Thyroid gland (tissue), 4 donors: ENCODE data around the gene QRICH2. TPM values are rescaled to one million over a fixed set of nuclear protein-coding genes. Genes with fewer than 3 reads are reported as not detected.

Source experiments
- DNase-seq, 2 donors: peaks; one replicate each; pipeline ENCODE4 v3.0.0-alpha.2; 2019
- H3K27ac ChIP-seq, 3 donors: fragments of 200-600 bp; sonication (generic); 1 replicate in 2 of 3; 2 replicates in 1 of 3; pipeline ENCODE4 v1.5.1; 2016 to 2019; ENCODE audit warnings: mild to moderate bottlenecking in 1 of 3, moderate library complexity in 1 of 3
- H3K27me3 ChIP-seq: fragments of 200-600 bp; sonication (generic); one replicate; pipeline ENCODE4 v1.5.1; 2019
- H3K36me3 ChIP-seq, 2 donors: fragments of 200-600 bp; sonication (generic); one replicate each; pipeline ENCODE4 v1.5.1; 2016 to 2019
- H3K4me1 ChIP-seq, 2 donors: fragments of 200-600 bp; sonication (generic); one replicate each; pipeline ENCODE4 v1.5.1; 2017 to 2019
- H3K4me3 ChIP-seq, 3 donors: fragments of 200-600 bp; sonication (generic); replicated peaks in 1 of 3; 1 replicate in 2 of 3; 2 replicates in 1 of 3; pipeline ENCODE4 v1.5.1; 2016; ENCODE audit warnings: mild to moderate bottlenecking in 1 of 3
- H3K9me3 ChIP-seq: fragments of 200-600 bp; sonication (generic); one replicate; pipeline ENCODE4 v1.5.1; 2017
- POLR2A ChIP-seq, 2 donors: fragments of 450-650 bp; IDR thresholded peaks; one replicate each; pipeline ENCODE4 v1.6.1; 2017; ENCODE audit warnings: antibody characterized with exemption in 2 of 2, mild to moderate bottlenecking in 2 of 2, moderate library complexity in 1 of 2
- WGBS, 2 donors: methylation state at CpG; one replicate each; pipeline ENCODE4 v1.1.5; 2017; 5-methylcytosine and 5-hydroxymethylcytosine counted together
- intact Hi-C: fragments of 100-400 bp; cut with DNase I; formaldehyde crosslinking; loops from one replicate; pipeline ENCODE4 v1.15.1; 2023
- total RNA-seq, 4 donors: library from RNA; depleted of rRNA; stranded (reverse); fragments of >200 nt; gene quantifications; one replicate each; pipeline ENCODE4 v1.2.3, GENCODE V29; 2016
- TF ChIP-seq, protein P1 (sequence below), 6 experiments: fragments of 200-600 bp in 3 of 6; fragments of 450-650 bp in 3 of 6; sonication (generic) in 3 of 6; IDR thresholded peaks; one replicate each; pipeline ENCODE4 v1.5.1; 2016 to 2019; ENCODE audit warnings: antibody characterized with exemption in 6 of 6, mild to moderate bottlenecking in 2 of 6, inconsistent platforms in 1 of 6, moderate library complexity in 1 of 6

QRICH2 gene
- total RNA-seq, 4 donors from 2014 or later = 6.6 to 14.3 (median 9.9) TPM

- intact Hi-C loops = no loop called here
- peaks cover 2 to 6% of the 10 kb centered on the region in 2 donors for H3K36me3 ChIP-seq
- no peaks in the 10 kb centered on the region for H3K9me3 ChIP-seq
- no peaks in the 10 kb centered on the region for H3K27me3 ChIP-seq
- no peak overlapping the region for H3K27ac ChIP-seq
- 94 to 96% methylated on average over 7 of the region's 7 CpGs for WGBS, 2 donors
- no peak for TF ChIP-seq POLR2A (IDR thresholded peaks at IDR 0.05)
- TF ChIP-seq, protein P1, sequence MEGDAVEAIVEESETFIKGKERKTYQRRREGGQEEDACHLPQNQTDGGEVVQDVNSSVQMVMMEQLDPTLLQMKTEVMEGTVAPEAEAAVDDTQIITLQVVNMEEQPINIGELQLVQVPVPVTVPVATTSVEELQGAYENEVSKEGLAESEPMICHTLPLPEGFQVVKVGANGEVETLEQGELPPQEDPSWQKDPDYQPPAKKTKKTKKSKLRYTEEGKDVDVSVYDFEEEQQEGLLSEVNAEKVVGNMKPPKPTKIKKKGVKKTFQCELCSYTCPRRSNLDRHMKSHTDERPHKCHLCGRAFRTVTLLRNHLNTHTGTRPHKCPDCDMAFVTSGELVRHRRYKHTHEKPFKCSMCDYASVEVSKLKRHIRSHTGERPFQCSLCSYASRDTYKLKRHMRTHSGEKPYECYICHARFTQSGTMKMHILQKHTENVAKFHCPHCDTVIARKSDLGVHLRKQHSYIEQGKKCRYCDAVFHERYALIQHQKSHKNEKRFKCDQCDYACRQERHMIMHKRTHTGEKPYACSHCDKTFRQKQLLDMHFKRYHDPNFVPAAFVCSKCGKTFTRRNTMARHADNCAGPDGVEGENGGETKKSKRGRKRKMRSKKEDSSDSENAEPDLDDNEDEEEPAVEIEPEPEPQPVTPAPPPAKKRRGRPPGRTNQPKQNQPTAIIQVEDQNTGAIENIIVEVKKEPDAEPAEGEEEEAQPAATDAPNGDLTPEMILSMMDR (IDR thresholded peaks at IDR 0.05) = no peak
- no peak for DNase-seq
- H3K4me1 ChIP-seq = peaks cover 4 to 5% of the 10 kb centered on the region in 2 donors
- H3K4me3 ChIP-seq = no peak overlapping the region
These were observed 28.8 kb upstream of the QRICH2 start for GRCh38 chr17:76336756-76337412.

GRCh38 chr17:76335716-76336381 lies 27.8 kb upstream of the QRICH2 start:
- intact Hi-C loops = no loop called here
- WGBS, 2 donors = 93 to 95% methylated on average over 9 of the region's 9 CpGs
- Histone ChIP-seq H3K36me3 (peaks cover 0 to 11% of the 10 kb centered on the region in 2 donors), H3K27ac (no peak overlapping the region), H3K27me3 (no peaks in the 10 kb centered on the region), H3K4me1 (peaks cover 4 to 5% of the 10 kb centered on the region in 2 donors), H3K4me3 (no peak overlapping the region), H3K9me3 (no peaks in the 10 kb centered on the region)
- TF ChIP-seq POLR2A (IDR thresholded peaks at IDR 0.05) = no peak
- TF ChIP-seq, protein P1 (IDR thresholded peaks at IDR 0.05) = no peak
- no peak for DNase-seq

GRCh38 chr17:76333673-76334505 lies 25.8 kb upstream of the QRICH2 start:
- intact Hi-C loops = no loop called here
- TF ChIP-seq POLR2A (IDR thresholded peaks at IDR 0.05) = no peak
- Histone ChIP-seq H3K4me1 (peaks cover 4 to 5% of the 10 kb centered on the region in 2 donors), H3K27ac (no peak overlapping the region), H3K27me3 (no peaks in the 10 kb centered on the region), H3K36me3 (peaks cover 19 to 22% of the 10 kb centered on the region in 2 donors), H3K4me3 (no peak overlapping the region), H3K9me3 (no peaks in the 10 kb centered on the region)
- whole genome bisulfite sequencing, 2 donors = 77 to 87% methylated on average over 11 of the region's 11 CpGs
- no peak for DNase-seq

- TF ChIP-seq POLR2A (IDR thresholded peaks at IDR 0.05) = no peak
- intact Hi-C loops = no loop called here
- 91 to 93% methylated on average over 2 of the region's 2 CpGs for WGBS, 2 donors
- peaks cover 33 to 39% of the 10 kb centered on the region in 2 donors for H3K36me3 ChIP-seq
- H3K27ac ChIP-seq = no peak overlapping the region
- H3K27me3 ChIP-seq = no peaks in the 10 kb centered on the region
- H3K9me3 ChIP-seq = no peaks in the 10 kb centered on the region
- no peak for DNase-seq
- H3K4me1 ChIP-seq = peaks cover 0 to 4% of the 10 kb centered on the region in 2 donors
- H3K4me3 ChIP-seq = no peak overlapping the region
These were observed 23.0 kb upstream of the QRICH2 start for GRCh38 chr17:76331083-76331482.

- H3K36me3 ChIP-seq = peaks cover 33 to 39% of the 10 kb centered on the region in 2 donors
These were observed 21.6 kb upstream of the QRICH2 start for GRCh38 chr17:76329664-76330063.

More at GRCh38 chr17:76329664-76330063, 21.6 kb upstream of the QRICH2 start:
- WGBS, 2 donors = 85% methylated on average over 8 of the region's 8 CpGs
- H3K27ac ChIP-seq = no peak overlapping the region
- H3K4me3 ChIP-seq = no peak overlapping the region
- no peak for DNase-seq
- intact Hi-C loops = no loop called here
- no peak for TF ChIP-seq POLR2A (IDR thresholded peaks at IDR 0.05)
- TF ChIP-seq, protein P1 (IDR thresholded peaks at IDR 0.05) = no peak
- H3K4me1 ChIP-seq = peaks cover 0 to under 1% of the 10 kb centered on the region in 2 donors
- H3K27me3 ChIP-seq = no peaks in the 10 kb centered on the region
- H3K9me3 ChIP-seq = no peaks in the 10 kb centered on the region
